ENCODE measurements around the gene HES1. TPM values are rescaled to one million over a fixed set of nuclear protein-coding genes. Genes with fewer than 3 reads are reported as not detected.
"Not testable (repeated sequence)": the region's sequence is repeated elsewhere in the genome, so short reads cannot be mapped to it uniquely, and the experiment has no call there.

The HES1 gene, protein sequence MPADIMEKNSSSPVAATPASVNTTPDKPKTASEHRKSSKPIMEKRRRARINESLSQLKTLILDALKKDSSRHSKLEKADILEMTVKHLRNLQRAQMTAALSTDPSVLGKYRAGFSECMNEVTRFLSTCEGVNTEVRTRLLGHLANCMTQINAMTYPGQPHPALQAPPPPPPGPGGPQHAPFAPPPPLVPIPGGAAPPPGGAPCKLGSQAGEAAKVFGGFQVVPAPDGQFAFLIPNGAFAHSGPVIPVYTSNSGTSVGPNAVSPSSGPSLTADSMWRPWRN
- total RNA-seq (19.7 TPM), polyA plus RNA-seq (13.3 TPM)
- long read RNA-seq, donor 1, partial matches to known transcripts: 0 of 1 reads
- long read RNA-seq, donor 1, other reads (novel, unspliced or antisense): 0 of 1 reads
- long read RNA-seq, donor 2: 0 reads
- long read RNA-seq, donor 3, transcript HES1-201 (4 exons, 1,578 nt): major isoform, 9 of 23 reads
- long read RNA-seq, donor 3, partial matches to known transcripts: 12 of 23 reads
- long read RNA-seq, donor 3, other reads (novel, unspliced or antisense): 0 of 23 reads
- long read RNA-seq, donor 4, transcript HES1-201 (4 exons, 1,578 nt): major isoform, 6 of 19 reads
- long read RNA-seq, donor 4, partial matches to known transcripts: 13 of 19 reads
- long read RNA-seq, donor 4, other reads (novel, unspliced or antisense): 0 of 19 reads
- long read RNA-seq, donor 5, transcript HES1-201 (4 exons, 1,578 nt): major isoform, 17 of 45 reads
- long read RNA-seq, donor 5, partial matches to known transcripts: 26 of 45 reads
- long read RNA-seq, donor 5, other reads (novel, unspliced or antisense): 0 of 45 reads
- long read RNA-seq, donor 6, transcript HES1-201 (4 exons, 1,578 nt): major isoform, 7 of 8 reads
- long read RNA-seq, donor 6, partial matches to known transcripts: 0 of 8 reads
- long read RNA-seq, donor 6, other reads (novel, unspliced or antisense): 0 of 8 reads
- long read RNA-seq, donor 7, transcript HES1-201 (4 exons, 1,578 nt): major isoform, 10 of 24 reads
- long read RNA-seq, donor 7, partial matches to known transcripts: 11 of 24 reads
- long read RNA-seq, donor 7, other reads (novel, unspliced or antisense): 0 of 24 reads
- long read RNA-seq, donor 8, partial matches to known transcripts: 5 of 9 reads
- long read RNA-seq, donor 8, other reads (novel, unspliced or antisense): 0 of 9 reads
- long read RNA-seq, donor 9, transcript HES1-201 (4 exons, 1,578 nt): major isoform, 8 of 15 reads
- long read RNA-seq, donor 9, partial matches to known transcripts: 7 of 15 reads
- long read RNA-seq, donor 9, other reads (novel, unspliced or antisense): 0 of 15 reads
- long read RNA-seq, donor 10, partial matches to known transcripts: 0 of 5 reads
- long read RNA-seq, donor 10, other reads (novel, unspliced or antisense): 0 of 5 reads

GRCh38 chr3:194135806-194136518 lies at the start of gene HES1:
Gene HES1 (plus strand): TSS chr3:194136148. CDS start chr3:194136381, 233 bp downstream.
- WGBS: under 1% methylated on average over 29 of the region's 29 CpGs
- H3K9me3 ChIP-seq (ENCODE audit: control insufficient read depth in 2 of 2, insufficient read depth in 1 of 2, low read length in 1 of 2): peaks cover 0 to 3% of the 10 kb centered on the region in 2 donors
- H3K4me3 ChIP-seq (ENCODE audit: low read length in 2 of 2): peak within 1 kb of the TSS; percentile 44 to 51
- H3K27me3 ChIP-seq (ENCODE audit: control insufficient read depth in 2 of 2, insufficient read depth in 1 of 2, low read length in 1 of 2): peaks cover 74 to 96% of the 10 kb centered on the region in 2 donors
- peaks cover 27 to 76% of the 10 kb centered on the region in 2 donors for H3K4me1 ChIP-seq (ENCODE audit: control insufficient read depth in 2 of 2, insufficient read depth in 2 of 2, low read length in 2 of 2)
- H3K36me3 ChIP-seq (ENCODE audit: control insufficient read depth in 2 of 2, insufficient read depth in 2 of 2, low read length in 1 of 2): no peaks in the 10 kb centered on the region
- DNase-seq (ENCODE audit: low read depth in 6 of 9, low spot score in 9 of 9): peak in 4 of 9 donors; percentile 32 to 75 (median 54)
- H3K27ac ChIP-seq (ENCODE audit: low read depth in 1 of 2, low read length in 1 of 2): peak within 1 kb of the TSS; percentile 69 to 76

- no peaks in the 10 kb centered on the region for H3K9me3 ChIP-seq (ENCODE audit: control insufficient read depth in 2 of 2, insufficient read depth in 1 of 2, low read length in 1 of 2)
- H3K4me1 ChIP-seq (ENCODE audit: control insufficient read depth in 2 of 2, insufficient read depth in 2 of 2, low read length in 2 of 2): peaks cover 0 to 56% of the 10 kb centered on the region in 2 donors
- H3K27me3 ChIP-seq (ENCODE audit: control insufficient read depth in 2 of 2, insufficient read depth in 1 of 2, low read length in 1 of 2): no peaks in the 10 kb centered on the region
- WGBS: 91% methylated on average over 12 of the region's 12 CpGs
- no peak for DNase-seq (ENCODE audit: low read depth in 6 of 9, low spot score in 9 of 9)
- no peak overlapping the region for H3K4me3 ChIP-seq (ENCODE audit: low read length in 2 of 2)
- H3K36me3 ChIP-seq (ENCODE audit: control insufficient read depth in 2 of 2, insufficient read depth in 2 of 2, low read length in 1 of 2): no peaks in the 10 kb centered on the region
- no peak overlapping the region for H3K27ac ChIP-seq (ENCODE audit: low read depth in 1 of 2, low read length in 1 of 2)
Measured at GRCh38 chr3:194086388-194087075, 49.4 kb upstream of the HES1 start.

DNA sequence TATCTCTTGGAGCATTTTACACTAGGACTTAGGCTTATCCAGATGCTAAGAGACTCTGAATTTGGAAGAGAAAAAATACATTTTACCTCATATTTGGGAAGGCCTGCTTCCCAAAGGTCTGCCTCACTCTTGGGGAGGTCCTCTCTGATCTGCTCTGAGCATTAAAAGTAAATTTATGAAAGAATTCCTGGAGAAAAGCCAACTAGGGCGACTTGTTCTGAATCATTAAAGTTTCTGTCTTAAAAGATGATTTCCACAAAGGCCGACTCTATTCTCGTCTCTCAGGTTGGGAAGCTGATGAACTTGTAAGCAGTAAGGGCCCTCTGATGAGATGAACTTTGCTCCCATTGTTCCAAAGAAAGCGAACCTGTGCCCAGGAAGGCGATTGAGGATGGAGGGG lies 48.7 kb upstream of the HES1 start:
- H3K9me3 ChIP-seq (ENCODE audit: control insufficient read depth in 2 of 2, insufficient read depth in 1 of 2, low read length in 1 of 2): no peaks in the 10 kb centered on the region
- no peak overlapping the region for H3K4me3 ChIP-seq (ENCODE audit: low read length in 2 of 2)
- H3K36me3 ChIP-seq (ENCODE audit: control insufficient read depth in 2 of 2, insufficient read depth in 2 of 2, low read length in 1 of 2): no peaks in the 10 kb centered on the region
- no peak for DNase-seq (ENCODE audit: low read depth in 6 of 9, low spot score in 9 of 9)
- peaks cover 0 to 50% of the 10 kb centered on the region in 2 donors for H3K4me1 ChIP-seq (ENCODE audit: control insufficient read depth in 2 of 2, insufficient read depth in 2 of 2, low read length in 2 of 2)
- no peak overlapping the region for H3K27ac ChIP-seq (ENCODE audit: low read depth in 1 of 2, low read length in 1 of 2)
- WGBS: 97% methylated on average over 5 of the region's 5 CpGs
- no peaks in the 10 kb centered on the region for H3K27me3 ChIP-seq (ENCODE audit: control insufficient read depth in 2 of 2, insufficient read depth in 1 of 2, low read length in 1 of 2)

GRCh38 chr3:194087995-194088855 lies 47.7 kb upstream of the HES1 start:
- peaks cover 0 to 43% of the 10 kb centered on the region in 2 donors for H3K4me1 ChIP-seq (ENCODE audit: control insufficient read depth in 2 of 2, insufficient read depth in 2 of 2, low read length in 2 of 2)
- no peak overlapping the region for H3K4me3 ChIP-seq (ENCODE audit: low read length in 2 of 2)
- 97% methylated on average over 11 of the region's 11 CpGs for WGBS
- no peak for DNase-seq (ENCODE audit: low read depth in 6 of 9, low spot score in 9 of 9)
- H3K27me3 ChIP-seq (ENCODE audit: control insufficient read depth in 2 of 2, insufficient read depth in 1 of 2, low read length in 1 of 2): no peaks in the 10 kb centered on the region
- no peak overlapping the region for H3K27ac ChIP-seq (ENCODE audit: low read depth in 1 of 2, low read length in 1 of 2)
- H3K36me3 ChIP-seq (ENCODE audit: control insufficient read depth in 2 of 2, insufficient read depth in 2 of 2, low read length in 1 of 2): no peaks in the 10 kb centered on the region
- no peaks in the 10 kb centered on the region for H3K9me3 ChIP-seq (ENCODE audit: control insufficient read depth in 2 of 2, insufficient read depth in 1 of 2, low read length in 1 of 2)

DNA sequence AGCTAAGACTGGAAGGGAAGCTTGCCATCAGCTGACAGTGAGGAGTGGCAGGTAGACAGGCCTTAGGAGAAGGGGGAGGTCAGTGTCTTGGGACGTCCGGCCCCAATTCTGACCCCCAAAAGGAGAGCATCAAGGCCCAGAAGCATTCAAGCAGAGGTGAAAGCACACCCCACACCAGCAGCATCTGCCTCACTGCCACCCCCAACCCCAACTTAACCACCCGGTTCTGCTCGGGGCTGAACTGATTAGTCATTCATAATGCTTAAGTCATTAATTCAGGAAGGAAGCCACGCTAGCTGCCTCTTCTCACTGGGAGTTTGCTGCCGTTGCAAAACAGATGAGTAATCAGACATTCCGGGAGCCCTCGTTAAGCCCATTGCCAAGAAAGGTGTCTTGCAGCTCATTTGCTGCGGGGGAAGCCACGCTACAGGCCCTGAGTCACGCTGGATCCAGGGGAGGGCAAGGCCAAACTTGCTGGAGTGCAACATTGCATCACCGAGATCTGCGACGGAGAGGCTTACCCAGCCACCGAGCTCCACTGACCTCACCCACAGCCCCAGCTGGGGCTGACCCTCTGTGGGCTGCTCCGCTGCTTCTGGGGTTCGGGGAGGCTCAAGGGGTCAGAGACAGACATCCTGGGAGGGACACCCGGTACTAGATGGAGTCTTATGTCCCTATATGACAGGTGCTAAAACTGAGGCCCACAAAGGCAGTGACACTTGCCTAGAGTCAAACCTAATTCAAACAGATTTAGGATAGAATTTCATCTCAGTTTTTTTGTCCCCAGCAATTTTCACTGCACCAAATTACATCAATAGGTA lies 46.4 kb upstream of the HES1 start:
- DNase-seq (ENCODE audit: low read depth in 6 of 9, low spot score in 9 of 9): peak in 1 of 9 donors; percentile 42
- Histone ChIP-seq H3K9me3 (ENCODE audit: control insufficient read depth in 2 of 2, insufficient read depth in 1 of 2, low read length in 1 of 2) (no peaks in the 10 kb centered on the region), H3K4me1 (ENCODE audit: control insufficient read depth in 2 of 2, insufficient read depth in 2 of 2, low read length in 2 of 2) (peaks cover 0 to 31% of the 10 kb centered on the region in 2 donors), H3K27ac (ENCODE audit: low read depth in 1 of 2, low read length in 1 of 2) (peak overlapping the region in 1 of 2 donors; percentile 40), H3K36me3 (ENCODE audit: control insufficient read depth in 2 of 2, insufficient read depth in 2 of 2, low read length in 1 of 2) (no peaks in the 10 kb centered on the region), H3K4me3 (ENCODE audit: low read length in 2 of 2) (no peak overlapping the region), H3K27me3 (ENCODE audit: control insufficient read depth in 2 of 2, insufficient read depth in 1 of 2, low read length in 1 of 2) (no peaks in the 10 kb centered on the region)
- 63% methylated on average over 18 of the region's 18 CpGs for WGBS

GRCh38 chr3:194090178-194090555 lies 45.8 kb upstream of the HES1 start:
- peaks cover 0 to 29% of the 10 kb centered on the region in 2 donors for H3K4me1 ChIP-seq (ENCODE audit: control insufficient read depth in 2 of 2, insufficient read depth in 2 of 2, low read length in 2 of 2)
- H3K27me3 ChIP-seq (ENCODE audit: control insufficient read depth in 2 of 2, insufficient read depth in 1 of 2, low read length in 1 of 2); H3K9me3 ChIP-seq (ENCODE audit: control insufficient read depth in 2 of 2, insufficient read depth in 1 of 2, low read length in 1 of 2); H3K4me3 ChIP-seq (ENCODE audit: low read length in 2 of 2); H3K27ac ChIP-seq (ENCODE audit: low read depth in 1 of 2, low read length in 1 of 2); H3K36me3 ChIP-seq (ENCODE audit: control insufficient read depth in 2 of 2, insufficient read depth in 2 of 2, low read length in 1 of 2); DNase-seq (ENCODE audit: low read depth in 6 of 9, low spot score in 9 of 9): not testable (repeated sequence)
- WGBS: 95% methylated on average over 10 of the region's 10 CpGs

GRCh38 chr3:194090716-194091115 lies 45.2 kb upstream of the HES1 start:
- Histone ChIP-seq H3K27ac (ENCODE audit: low read depth in 1 of 2, low read length in 1 of 2) (no peak overlapping the region), H3K36me3 (ENCODE audit: control insufficient read depth in 2 of 2, insufficient read depth in 2 of 2, low read length in 1 of 2) (no peaks in the 10 kb centered on the region), H3K4me1 (ENCODE audit: control insufficient read depth in 2 of 2, insufficient read depth in 2 of 2, low read length in 2 of 2) (peaks cover 0 to 35% of the 10 kb centered on the region in 2 donors), H3K9me3 (ENCODE audit: control insufficient read depth in 2 of 2, insufficient read depth in 1 of 2, low read length in 1 of 2) (no peaks in the 10 kb centered on the region), H3K27me3 (ENCODE audit: control insufficient read depth in 2 of 2, insufficient read depth in 1 of 2, low read length in 1 of 2) (no peaks in the 10 kb centered on the region), H3K4me3 (ENCODE audit: low read length in 2 of 2) (no peak overlapping the region)
- WGBS: 97% methylated on average over 8 of the region's 8 CpGs
- no peak for DNase-seq (ENCODE audit: low read depth in 6 of 9, low spot score in 9 of 9)
